Dedifferentiated amniotic fluid mesenchymal stem cell (primary cell): ENCODE measurements around the gene IP6K1.

Source experiments
- DNase-seq: peaks from one replicate; pipeline ENCODE4 v3.0.0-alpha.2; 2016; ENCODE audit errors: extremely low spot score

IP6K1 gene

GRCh38 chr3:49724586-49724985 lies 61.8 kb downstream of the IP6K1 start:
- DNase-seq = no peak

GRCh38 chr3:49723628-49724551 lies 62.5 kb downstream of the IP6K1 start, which contains the start of gene GMPPB:
GMPPB (minus strand) TSS chr3:49723951; CDS start chr3:49723726, 225 bp downstream.
- peak; percentile 96 for DNase-seq

GRCh38 chr3:49723296-49723627 lies 63.1 kb downstream of the IP6K1 start:
- DNase-seq = peak; percentile 17

GRCh38 chr3:49722896-49723295 lies 63.4 kb downstream of the IP6K1 start:
- no peak for DNase-seq

GRCh38 chr3:49721896-49722781 lies 64.2 kb downstream of the IP6K1 start:
- DNase-seq = no peak

GRCh38 chr3:49721596-49721895 lies 64.8 kb downstream of the IP6K1 start:
- no peak for DNase-seq

- DNase-seq = no peak
Measured at GRCh38 chr3:49720855-49721595, 65.3 kb downstream of the IP6K1 start.

GRCh38 chr3:49719214-49719884 lies 67.0 kb downstream of the IP6K1 start, which contains the start of gene AMIGO3:
AMIGO3 (minus strand) TSS chr3:49719684; CDS start chr3:49719465, 219 bp downstream.
- peak; percentile 91 for DNase-seq

- no peak for DNase-seq
Measured at GRCh38 chr3:49718858-49719213, 67.5 kb downstream of the IP6K1 start.

- DNase-seq = no peak
Measured at GRCh38 chr3:49717959-49718857, 68.1 kb downstream of the IP6K1 start.

- DNase-seq = no peak
Measured at GRCh38 chr3:49717211-49717958, 69.0 kb downstream of the IP6K1 start.

GRCh38 chr3:49716691-49717210 lies 69.6 kb downstream of the IP6K1 start:
- DNase-seq = no peak

GRCh38 chr3:49716169-49716568 lies 70.2 kb downstream of the IP6K1 start:
- DNase-seq = no peak

GRCh38 chr3:49715611-49716121 lies 70.7 kb downstream of the IP6K1 start:
- no peak for DNase-seq

GRCh38 chr3:49714728-49715550 lies 71.4 kb downstream of the IP6K1 start:
- no peak for DNase-seq

- no peak for DNase-seq
Measured at GRCh38 chr3:49713336-49714105, 72.8 kb downstream of the IP6K1 start.

- DNase-seq = no peak
Measured at GRCh38 chr3:49712631-49713317, 73.6 kb downstream of the IP6K1 start.
